Transverse colon (tissue), 4 donors: ENCODE results near the gene OLFML2B.

Source experiments
- EP300 ChIP-seq: sonication (generic); formaldehyde crosslinking; IDR thresholded peaks from one replicate; pipeline ENCODE4 v1.6.1; 2017; ENCODE audit warnings: antibody characterized with exemption, low read depth
- POLR2A ChIP-seq: fragments of 450-650 bp; IDR thresholded peaks from one replicate; pipeline ENCODE4 v1.6.1; 2016; ENCODE audit warnings: antibody characterized with exemption, mild to moderate bottlenecking, moderate library complexity
- POLR2AphosphoS5 ChIP-seq, 3 donors: sonication (generic); formaldehyde crosslinking; IDR thresholded peaks; one replicate each; pipeline ENCODE4 v1.6.1; 2016; ENCODE audit warnings: antibody characterized with exemption in 3 of 3
- TF ChIP-seq, protein P1 (sequence below), 5 experiments: fragments of 200-600 bp in 3 of 5; fragments of 450-650 bp in 2 of 5; sonication (generic) in 3 of 5; IDR thresholded peaks; 1 replicate in 2 of 5; 2 replicates in 3 of 5; pipeline ENCODE4 v1.5.1; 2016 to 2017; ENCODE audit warnings: antibody characterized with exemption in 5 of 5, inconsistent platforms in 3 of 5, mild to moderate bottlenecking in 2 of 5, moderate library complexity in 1 of 5

DNA sequence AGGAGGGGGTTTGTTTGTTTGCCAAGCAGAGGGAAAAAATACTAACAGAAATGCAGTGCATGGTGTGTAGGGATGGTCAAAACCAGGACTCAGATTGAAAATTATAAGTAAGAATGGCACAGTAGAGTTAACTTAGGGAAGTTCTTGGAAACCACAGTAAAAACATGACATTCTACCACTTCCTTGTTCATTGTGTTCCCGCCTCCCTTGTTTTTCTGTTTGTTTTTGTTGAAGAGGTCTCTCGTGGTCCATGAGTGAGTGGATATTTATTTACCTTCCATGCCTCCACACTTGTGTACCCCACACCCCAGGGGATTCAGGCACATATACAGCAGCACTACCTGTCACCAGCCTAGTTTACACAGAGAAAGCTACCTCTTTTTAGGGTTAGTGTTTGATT lies 69.6 kb downstream of the OLFML2B start:
- TF ChIP-seq, protein P1, sequence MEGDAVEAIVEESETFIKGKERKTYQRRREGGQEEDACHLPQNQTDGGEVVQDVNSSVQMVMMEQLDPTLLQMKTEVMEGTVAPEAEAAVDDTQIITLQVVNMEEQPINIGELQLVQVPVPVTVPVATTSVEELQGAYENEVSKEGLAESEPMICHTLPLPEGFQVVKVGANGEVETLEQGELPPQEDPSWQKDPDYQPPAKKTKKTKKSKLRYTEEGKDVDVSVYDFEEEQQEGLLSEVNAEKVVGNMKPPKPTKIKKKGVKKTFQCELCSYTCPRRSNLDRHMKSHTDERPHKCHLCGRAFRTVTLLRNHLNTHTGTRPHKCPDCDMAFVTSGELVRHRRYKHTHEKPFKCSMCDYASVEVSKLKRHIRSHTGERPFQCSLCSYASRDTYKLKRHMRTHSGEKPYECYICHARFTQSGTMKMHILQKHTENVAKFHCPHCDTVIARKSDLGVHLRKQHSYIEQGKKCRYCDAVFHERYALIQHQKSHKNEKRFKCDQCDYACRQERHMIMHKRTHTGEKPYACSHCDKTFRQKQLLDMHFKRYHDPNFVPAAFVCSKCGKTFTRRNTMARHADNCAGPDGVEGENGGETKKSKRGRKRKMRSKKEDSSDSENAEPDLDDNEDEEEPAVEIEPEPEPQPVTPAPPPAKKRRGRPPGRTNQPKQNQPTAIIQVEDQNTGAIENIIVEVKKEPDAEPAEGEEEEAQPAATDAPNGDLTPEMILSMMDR (IDR thresholded peaks at IDR 0.05) = no peak
- TF ChIP-seq POLR2A = no peak
- no peak for TF ChIP-seq POLR2AphosphoS5 (IDR thresholded peaks at IDR 0.05)
- no peak for TF ChIP-seq EP300
